GM19099 (cell line): ENCODE data around the gene SLC4A5.

Experiments used
- POLR2A ChIP-seq: IDR thresholded peaks from 3 replicates; pipeline ENCODE4 v1.6.1; 2011; ENCODE audit warnings: low read depth; ENCODE audit not compliant: insufficient read length; ENCODE audit errors: extremely low read depth

Gene SLC4A5

DNA sequence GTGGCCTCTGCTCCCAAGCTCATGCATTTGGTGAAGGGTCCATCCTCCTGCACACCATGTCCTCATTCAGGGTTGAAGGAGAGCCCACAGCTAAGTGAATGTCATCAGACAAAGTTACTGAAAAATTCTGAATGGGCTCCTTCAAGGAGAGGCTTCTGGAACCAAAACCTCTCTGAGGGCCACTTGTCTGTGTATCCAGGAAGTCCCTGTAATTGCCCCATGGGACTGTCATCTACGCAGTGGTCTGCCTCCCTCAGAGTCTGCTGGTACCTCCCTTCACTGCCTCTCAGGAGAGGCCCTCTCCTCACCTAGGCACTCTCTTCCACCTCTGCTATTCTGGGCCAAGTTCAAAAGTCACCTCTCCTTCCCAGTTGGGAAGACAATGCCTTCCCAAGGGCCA, 68.0 kb downstream of the SLC4A5 start:
- no peak for TF ChIP-seq POLR2A

DNA sequence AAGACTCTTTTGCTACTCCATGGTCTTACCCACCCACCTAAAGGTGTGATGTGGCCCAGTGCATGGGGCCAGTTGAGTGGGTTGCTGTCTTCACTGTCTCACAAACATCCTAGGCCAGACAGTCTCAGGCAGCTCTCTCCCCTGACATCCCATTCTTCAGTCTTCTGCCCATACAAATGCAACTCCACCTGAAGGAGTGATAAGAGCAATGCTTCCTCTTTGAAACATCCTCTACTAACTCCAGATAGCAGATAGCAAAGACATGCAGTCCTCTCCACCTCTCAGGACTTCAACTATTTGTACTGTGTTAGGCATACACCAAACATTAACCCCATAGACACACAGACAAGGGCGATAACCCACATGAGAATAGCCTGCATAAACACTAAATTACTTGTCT, 73.5 kb downstream of the SLC4A5 start:
- TF ChIP-seq POLR2A: no peak

GRCh38 chr2:74267068-74267467, 76.1 kb downstream of the SLC4A5 start:
- TF ChIP-seq POLR2A: no peak

- TF ChIP-seq POLR2A: no peak
These were observed 78.9 kb downstream of the SLC4A5 start for GRCh38 chr2:74264281-74264680.

GRCh38 chr2:74262681-74263080, 80.5 kb downstream of the SLC4A5 start:
- TF ChIP-seq POLR2A: no peak

- no peak for TF ChIP-seq POLR2A
These were observed 81.9 kb downstream of the SLC4A5 start for GRCh38 chr2:74261204-74261864.

DNA sequence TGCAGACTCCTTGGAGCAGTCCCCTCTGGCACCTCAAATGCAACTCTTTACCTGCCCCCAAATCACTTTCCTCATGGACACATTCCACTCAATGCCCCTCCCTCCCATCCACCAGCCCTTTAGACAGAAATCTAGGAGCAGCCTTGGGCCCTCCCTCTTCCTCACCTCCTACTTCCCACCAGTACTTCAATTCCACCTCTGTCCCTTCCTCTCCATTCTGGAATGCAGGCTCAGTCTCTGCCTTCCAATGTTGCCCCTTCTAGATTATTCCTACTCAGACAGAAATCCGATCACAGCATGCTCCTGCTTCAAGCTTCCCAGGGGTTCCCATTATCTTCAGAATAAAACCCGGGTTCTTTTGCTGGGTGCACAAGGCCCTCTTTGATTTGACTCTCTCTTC, 82.7 kb downstream of the SLC4A5 start:
- TF ChIP-seq POLR2A: no peak

DNA sequence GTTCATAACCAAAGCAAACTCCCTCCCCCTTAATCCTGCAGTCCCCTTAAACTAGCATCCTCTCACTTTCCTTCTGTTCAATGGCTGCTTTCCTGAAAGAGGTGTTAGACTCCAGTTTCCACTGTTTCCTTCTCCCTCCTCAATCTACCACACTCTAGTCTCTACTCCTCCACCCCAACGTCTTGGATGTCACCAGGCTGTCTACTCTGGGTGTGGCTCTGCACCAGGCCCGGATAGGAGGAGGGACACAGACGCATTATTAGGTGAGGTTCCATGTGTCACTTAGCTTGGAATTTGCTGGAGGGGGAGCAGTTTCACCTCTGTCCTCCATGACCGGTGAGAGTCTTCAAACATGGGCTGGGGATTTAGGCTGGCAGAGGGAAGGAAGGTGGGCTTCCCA, 83.5 kb downstream of the SLC4A5 start:
- TF ChIP-seq POLR2A: no peak

DNA sequence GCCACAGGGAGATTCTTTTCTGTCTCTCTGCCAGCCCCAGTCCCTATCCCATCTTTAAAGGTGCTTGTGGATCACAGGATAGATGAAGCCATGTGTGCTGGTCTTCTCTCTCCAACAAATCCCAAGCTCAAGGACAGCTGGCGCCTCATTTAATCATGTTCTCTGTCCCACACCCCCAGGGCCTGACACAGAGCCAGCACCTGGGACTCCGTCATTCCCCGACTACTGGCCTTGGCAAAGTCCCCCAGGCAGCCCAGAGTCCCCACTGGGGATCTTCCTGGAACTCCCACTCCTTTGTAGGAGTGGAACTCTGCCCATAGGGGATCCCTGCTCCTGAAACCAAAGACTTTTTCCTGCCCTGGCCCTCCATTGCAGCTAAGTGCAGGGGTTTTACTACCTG, 84.0 kb downstream of the SLC4A5 start:
- TF ChIP-seq POLR2A: no peak

- TF ChIP-seq POLR2A: no peak
These were observed 87.5 kb downstream of the SLC4A5 start for GRCh38 chr2:74255660-74256213.

DNA sequence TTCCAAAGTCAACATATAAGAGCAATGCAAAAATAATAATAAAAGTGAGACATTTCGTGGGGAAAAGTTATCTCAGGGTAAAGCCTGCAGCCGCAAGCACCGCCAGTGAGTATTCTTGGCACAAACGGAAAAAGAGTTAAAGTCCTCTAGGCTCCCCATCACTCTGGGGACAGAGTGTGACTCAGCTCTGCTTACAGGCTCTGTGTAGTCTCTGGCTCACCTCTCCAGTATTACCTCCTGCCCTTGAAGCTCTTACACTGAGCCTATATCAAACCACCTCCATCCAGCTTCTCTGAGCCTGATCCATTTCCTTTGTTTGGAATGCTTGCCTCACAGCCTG, 89.3 kb downstream of the SLC4A5 start:
- no peak for TF ChIP-seq POLR2A

DNA sequence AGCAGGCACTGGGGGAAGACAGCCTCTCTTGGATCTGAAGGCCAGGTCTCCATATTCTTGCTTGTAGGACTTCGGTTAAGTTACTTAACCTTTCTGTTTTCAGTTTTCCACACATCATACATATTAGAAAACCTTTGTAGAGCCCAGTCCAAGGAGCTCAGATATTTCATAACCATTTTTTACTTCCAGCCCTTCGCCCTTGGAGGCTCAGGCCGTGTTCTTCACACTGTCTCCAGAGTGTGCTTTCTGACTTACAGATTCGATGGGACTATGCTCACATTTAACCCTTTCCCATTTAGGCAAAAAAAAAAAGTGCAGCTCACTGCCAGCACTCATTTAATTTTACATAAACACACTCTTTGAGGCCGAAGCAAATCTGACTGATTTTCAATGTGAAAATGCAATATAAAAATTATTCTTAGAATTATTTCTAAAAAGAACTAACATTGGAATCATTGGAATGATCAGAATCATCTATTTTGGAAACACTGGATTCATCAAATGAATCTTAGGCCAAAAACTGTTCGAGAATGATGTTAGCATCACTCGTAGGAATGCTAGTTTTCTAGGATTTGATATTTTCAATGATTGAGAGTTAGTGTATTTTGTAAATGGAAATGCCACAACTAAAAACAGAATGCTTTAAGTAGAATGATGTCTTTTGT, 89.8 kb downstream of the SLC4A5 start:
- TF ChIP-seq POLR2A: no peak

DNA sequence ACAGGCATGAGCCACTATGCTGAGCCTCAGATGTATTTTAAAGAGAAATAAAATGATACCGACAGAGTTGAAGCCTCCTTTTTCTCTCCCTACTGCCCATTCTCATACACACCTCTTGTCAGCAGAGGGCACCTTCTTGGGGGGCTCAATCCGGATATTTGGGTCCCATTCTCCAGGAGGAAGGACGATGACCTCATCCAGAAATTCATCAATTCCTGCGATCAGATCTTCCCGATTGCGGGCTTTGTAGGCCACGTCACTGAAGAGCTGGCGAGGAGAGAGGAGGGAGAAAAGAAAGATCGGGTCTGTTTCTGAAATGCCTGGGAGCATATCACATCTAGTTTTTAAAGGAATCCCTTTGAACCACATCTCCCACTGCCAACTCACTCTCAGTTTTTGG, 90.4 kb downstream of the SLC4A5 start:
- no peak for TF ChIP-seq POLR2A

- TF ChIP-seq POLR2A: no peak
These were observed 91.2 kb downstream of the SLC4A5 start for GRCh38 chr2:74252036-74252435.

GRCh38 chr2:74250189-74250631, 93.0 kb downstream of the SLC4A5 start:
- no peak for TF ChIP-seq POLR2A

DNA sequence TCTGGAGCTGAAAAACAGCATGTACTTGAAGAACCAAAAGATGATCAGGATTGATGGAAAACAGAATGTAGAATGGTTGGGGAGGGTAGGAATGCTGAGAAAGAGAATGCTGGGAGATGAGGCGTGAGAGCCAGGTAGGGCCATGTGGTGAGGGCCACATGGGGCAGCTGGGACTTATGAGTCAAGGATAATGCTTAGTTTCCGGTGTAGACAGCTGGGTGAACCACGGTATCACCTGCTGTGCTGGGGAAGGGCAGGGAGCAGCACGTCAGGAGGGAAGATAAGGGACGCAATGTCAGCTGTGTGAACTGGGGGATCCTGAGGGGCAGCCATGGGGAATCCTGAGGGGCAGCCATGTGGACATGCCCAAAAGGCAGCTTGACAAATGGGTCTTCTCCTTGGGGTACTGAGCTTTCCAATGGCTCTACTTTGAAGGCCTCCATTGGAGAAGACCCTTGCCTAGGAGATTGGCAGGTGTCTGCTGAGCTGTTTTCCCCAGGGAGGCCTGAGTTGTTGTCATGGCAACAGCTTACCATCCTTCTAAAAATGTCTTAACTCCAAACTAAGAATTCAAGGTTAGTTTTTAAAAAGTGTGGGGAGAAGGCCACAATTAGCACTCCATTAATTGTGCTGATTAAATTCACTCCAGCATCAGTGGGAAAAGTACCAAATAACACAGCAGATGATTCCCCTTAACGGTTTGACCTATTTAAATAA, 93.7 kb downstream of the SLC4A5 start:
- no peak for TF ChIP-seq POLR2A
